ENCODE measurements around the gene ART5.

DNA sequence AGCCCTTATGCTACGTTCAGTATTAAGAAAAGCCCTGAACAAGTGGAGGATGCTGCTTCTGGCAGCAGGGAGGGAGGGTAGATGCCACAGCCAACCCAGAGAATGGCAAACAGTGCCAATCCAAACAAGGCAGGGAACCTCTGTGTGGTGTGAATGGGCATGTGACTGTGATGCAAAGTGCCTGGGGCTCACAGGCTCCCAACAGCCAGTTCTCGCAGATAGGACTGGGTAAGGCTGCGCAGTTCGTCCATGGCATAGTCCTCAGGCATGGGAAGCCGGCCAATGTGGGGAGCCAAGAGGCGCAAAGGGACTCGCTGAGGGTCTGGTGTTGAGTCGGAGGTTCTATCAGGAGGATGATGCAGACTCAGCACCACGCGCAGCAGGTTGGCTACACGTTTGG, 34.2 kb upstream of the ART5 start:
- TF ChIP-seq EZH2 (IDR thresholded peaks at IDR 0.05; ENCODE audit: borderline replicate concordance, low read length) (no peak), CTCF (IDR thresholded peaks at IDR 0.05; ENCODE audit: low read length) (no peak)
